ENCODE results near the gene SLC9C1. TPM values are rescaled to one million over a fixed set of nuclear protein-coding genes. Genes with fewer than 3 reads are reported as not detected.
"Not testable (repeated sequence)": the region's sequence is repeated elsewhere in the genome, so short reads cannot be mapped to it uniquely, and the experiment has no call there.

Gene SLC9C1
- total RNA-seq, 3 donors from 2014 or later, result 0.34 to 0.96 (median 0.51) TPM

DNA sequence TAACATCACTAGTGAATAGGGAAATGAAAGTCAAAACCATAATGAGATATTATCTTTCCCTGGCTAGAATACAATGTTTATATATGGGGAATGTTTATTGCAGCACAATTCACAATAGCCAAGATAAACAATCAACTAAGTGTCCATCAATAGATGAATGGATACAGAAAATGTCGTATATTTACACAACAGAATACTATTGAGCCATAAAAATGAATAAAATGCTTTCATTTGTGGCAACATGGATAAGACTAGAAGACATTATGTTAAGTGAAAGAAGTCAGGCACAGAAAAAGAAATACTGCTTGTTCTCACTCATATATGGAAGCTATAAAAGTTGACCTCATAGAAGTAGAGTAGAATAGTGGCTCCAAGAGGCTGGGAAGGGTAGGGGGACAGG, 65.2 kb downstream of the SLC9C1 start:
- H3K4me3 ChIP-seq, result no peak overlapping the region
- intact Hi-C loops (cut with DNase I, micrococcal nuclease), result no loop called here
- H3K4me1 ChIP-seq (ENCODE audit: low read depth), result no peaks in the 10 kb centered on the region
- H3K9me3 ChIP-seq, result peaks cover 4% of the 10 kb centered on the region
- ATAC-seq, result no peak
- DNase-seq, result no peak
- no peaks in the 10 kb centered on the region for H3K36me3 ChIP-seq (ENCODE audit: low read depth)
- no peak for TF ChIP-seq CTCF (IDR thresholded peaks at IDR 0.05)

GRCh38 chr3:112200317-112200666, 93.7 kb downstream of the SLC9C1 start:
- ATAC-seq (no peak), DNase-seq (no peak)
- no peak for TF ChIP-seq CTCF (IDR thresholded peaks at IDR 0.05)
- no peak overlapping the region for H3K4me3 ChIP-seq
- H3K36me3 ChIP-seq (ENCODE audit: low read depth), result no peaks in the 10 kb centered on the region
- no peaks in the 10 kb centered on the region for H3K9me3 ChIP-seq
- H3K4me1 ChIP-seq (ENCODE audit: low read depth), result no peaks in the 10 kb centered on the region
- intact Hi-C loops (cut with DNase I, micrococcal nuclease), result no loop called here

DNA sequence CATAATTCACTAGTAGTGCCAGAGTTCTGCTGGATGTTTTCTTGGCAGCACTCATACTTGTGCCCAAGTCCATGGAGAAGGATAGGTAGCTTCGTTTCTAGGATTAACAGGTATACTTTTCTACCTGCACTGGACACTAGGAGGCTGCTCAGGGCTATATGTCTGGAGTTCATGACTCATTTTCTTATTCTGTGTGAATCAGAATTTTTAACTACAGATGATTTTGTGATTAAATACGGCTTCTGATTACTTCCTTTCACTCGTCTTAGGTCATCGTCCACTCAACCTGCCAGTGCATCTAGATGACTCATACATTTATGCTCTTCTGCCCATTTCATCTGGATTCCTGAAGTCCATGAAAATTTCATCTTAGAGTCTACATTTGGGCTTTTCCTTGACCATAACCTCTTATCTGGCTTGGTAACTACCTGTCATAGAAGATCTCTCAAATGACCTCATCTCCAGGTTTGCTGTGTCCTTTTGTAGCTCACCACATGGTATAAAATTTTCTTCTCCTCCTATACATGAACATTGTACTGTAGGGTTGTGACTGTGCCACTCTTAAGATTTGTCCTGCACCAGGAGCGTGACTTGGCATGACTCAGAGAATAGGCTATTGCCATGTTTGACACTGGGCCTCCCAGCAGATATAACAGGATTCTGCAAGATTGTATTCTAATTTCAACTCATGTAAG, 94.2 kb downstream of the SLC9C1 start:
- no peak for DNase-seq
- peak; percentile 87 for ATAC-seq
- Histone ChIP-seq H3K4me1 (ENCODE audit: low read depth) (no peaks in the 10 kb centered on the region), H3K36me3 (ENCODE audit: low read depth) (no peaks in the 10 kb centered on the region), H3K9me3 (no peaks in the 10 kb centered on the region), H3K4me3 (no peak overlapping the region)
- intact Hi-C loops (cut with DNase I, micrococcal nuclease), result no loop called here
- TF ChIP-seq CTCF (IDR thresholded peaks at IDR 0.05), result no peak

DNA sequence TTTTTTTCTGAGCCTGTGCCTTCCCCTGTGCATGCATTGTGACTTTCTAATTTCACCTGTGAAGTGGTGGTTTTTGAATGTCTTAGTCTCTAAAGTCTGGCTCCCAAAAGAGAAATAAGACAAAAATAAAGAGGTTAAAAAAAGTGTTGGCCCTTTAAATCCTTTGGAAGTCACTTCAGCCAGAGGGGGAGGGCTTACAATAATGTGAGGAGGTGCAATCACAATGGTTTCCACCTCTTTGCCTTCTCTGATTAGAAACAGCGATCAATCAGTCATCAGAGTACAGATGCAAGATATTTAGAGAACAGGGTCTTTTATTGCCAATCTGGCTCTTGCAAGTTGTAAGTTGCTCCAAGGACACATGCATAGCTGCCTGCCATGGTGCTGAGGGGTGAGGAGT, 96.9 kb downstream of the SLC9C1 start:
- intact Hi-C loops (cut with DNase I, micrococcal nuclease), result no loop called here

GRCh38 chr3:112187300-112187699, 106.7 kb downstream of the SLC9C1 start:
- ATAC-seq (no peak), DNase-seq (no peak)

More for the DNA sequence above, 96.9 kb downstream of the SLC9C1 start:
- ATAC-seq (no peak), DNase-seq (no peak)
- Histone ChIP-seq H3K4me3 (no peak overlapping the region), H3K9me3 (no peaks in the 10 kb centered on the region), H3K36me3 (ENCODE audit: low read depth) (no peaks in the 10 kb centered on the region), H3K4me1 (ENCODE audit: low read depth) (no peaks in the 10 kb centered on the region)
- TF ChIP-seq CTCF (IDR thresholded peaks at IDR 0.05), result no peak

GRCh38 chr3:112185423-112186035, 108.5 kb downstream of the SLC9C1 start:
- ATAC-seq, result peak; percentile 19
- DNase-seq, result not testable (repeated sequence)

More at GRCh38 chr3:112187300-112187699, 106.7 kb downstream of the SLC9C1 start:
- Histone ChIP-seq H3K4me3 (no peak overlapping the region), H3K4me1 (ENCODE audit: low read depth) (no peaks in the 10 kb centered on the region), H3K9me3 (no peaks in the 10 kb centered on the region), H3K36me3 (ENCODE audit: low read depth) (no peaks in the 10 kb centered on the region)
- TF ChIP-seq CTCF (IDR thresholded peaks at IDR 0.05), result no peak
- intact Hi-C loops (cut with DNase I, micrococcal nuclease), result no loop called here

More at GRCh38 chr3:112185423-112186035, 108.5 kb downstream of the SLC9C1 start:
- H3K4me1 ChIP-seq (ENCODE audit: low read depth); H3K4me3 ChIP-seq; intact Hi-C loops (cut with DNase I, micrococcal nuclease); H3K36me3 ChIP-seq (ENCODE audit: low read depth); H3K9me3 ChIP-seq: not testable (repeated sequence)

All from mucosa of descending colon (tissue), 3 donors.